HepG2 (cell line): ENCODE results near the gene UBR3. TPM values are rescaled to one million over a fixed set of nuclear protein-coding genes. Genes with fewer than 3 reads are reported as not detected.
"Not testable (repeated sequence)": the region's sequence is repeated elsewhere in the genome, so short reads cannot be mapped to it uniquely, and the experiment has no call there.

Experiments
- ATAC-seq: fragments of 200-7000 bp; cut with Tn5 transposase; 3 replicates; pipeline ENCODE4 v1.9.1; 2020; ENCODE audit warnings: mild to moderate bottlenecking, moderate library complexity
- BruUV-seq: library from RNA; stranded (reverse); fragments of 400-500 nt; replicated peaks from 2 replicates; lab custom pipeline; 2021; lab: Mats Ljungman, UMichigan
- CTCF ChIA-PET: fragments of 300-600 bp; formaldehyde crosslinking; extraction: SDS; loops from one replicate; lab custom pipeline; 2021; ENCODE audit warnings: low total read pairs, inconsistent platforms, low intra/inter-chr PET ratio; lab: Yijun Ruan, JAX
- POLR2A ChIA-PET: fragments of 350-600 bp; sonication (Branson Sonifier 250); formaldehyde crosslinking; loops from one replicate; lab custom pipeline; 2020; ENCODE audit warnings: antibody characterized with exemption, inconsistent platforms; lab: Yijun Ruan, JAX
- DNase-seq: peaks from one replicate; pipeline ENCODE4 v3.0.0-alpha.2; 2015; ENCODE audit warnings: low spot score
- FAIRE-seq: peaks from 3 replicates; lab custom pipeline; 2011; peaks lifted over from hg19 to GRCh38; lab: Jason Lieb, UNC
- H2AFZ ChIP-seq: one replicate; pipeline ENCODE4 v1.6.1; 2011; ENCODE audit warnings: low read length, inconsistent platforms
- H3K27ac ChIP-seq: fragments of 300-600 bp; 3 replicates; pipeline ENCODE4 v1.8.0; 2011; ENCODE audit warnings: mixed run types, mild to moderate bottlenecking, mixed read lengths, low read length, inconsistent platforms; ENCODE audit not compliant: insufficient read depth; ENCODE audit errors: extremely low read length
- H3K27me3 ChIP-seq, 2 experiments: fragments of 200-600 bp in 1 of 2; 2 replicates in 1 of 2; 3 replicates in 1 of 2; pipeline versions ENCODE4 v1.6.0 to v1.8.0; 2011; ENCODE audit warnings: low read length in 2 of 2, mild to moderate bottlenecking in 2 of 2, moderate library complexity in 2 of 2, inconsistent platforms in 1 of 2; ENCODE audit not compliant: insufficient read depth in 2 of 2, control insufficient read depth in 1 of 2
- H3K36me3 ChIP-seq, 2 experiments: fragments of 200-600 bp in 1 of 2; replicated peaks in 1 of 2; 2 replicates in 1 of 2; 3 replicates in 1 of 2; pipeline versions ENCODE4 v1.5.1 to v1.8.0; 2011; ENCODE audit warnings: low read length in 2 of 2, inconsistent platforms in 1 of 2; ENCODE audit not compliant: insufficient read depth in 2 of 2, control insufficient read depth in 1 of 2
- H3K4me1 ChIP-seq: 2 replicates; pipeline ENCODE4 v1.5.1; 2012; ENCODE audit warnings: low read length, inconsistent platforms; ENCODE audit not compliant: insufficient read depth
- H3K4me2 ChIP-seq: 2 replicates; pipeline ENCODE4 v1.6.0; 2011; ENCODE audit warnings: low read depth, low read length, inconsistent platforms
- H3K4me3 ChIP-seq, 3 experiments: fragments of 200-600 bp in 1 of 3; sonication (generic), shearing (Covaris generic) in 1 of 3; replicated peaks in 1 of 3; 2 replicates each; pipeline ENCODE4 v1.5.1; 2011 to 2016; ENCODE audit warnings: low read length in 3 of 3, inconsistent platforms in 2 of 3, low read depth in 2 of 3, mild to moderate bottlenecking in 2 of 3, control low read depth in 1 of 3, mixed read lengths in 1 of 3; ENCODE audit not compliant: insufficient read depth in 1 of 3
- H3K79me2 ChIP-seq: one replicate; pipeline ENCODE4 v1.6.1; 2011; ENCODE audit warnings: low read length, inconsistent platforms; ENCODE audit not compliant: insufficient read depth
- H3K9ac ChIP-seq: 2 replicates; pipeline ENCODE4 v1.6.0; 2011; ENCODE audit warnings: mild to moderate bottlenecking, low read depth, low read length, inconsistent platforms; ENCODE audit not compliant: insufficient read depth
- H3K9me3 ChIP-seq: 2 replicates; pipeline ENCODE4 v1.5.1; 2012; ENCODE audit warnings: mild to moderate bottlenecking, low read length
- H4K20me1 ChIP-seq: 2 replicates; pipeline ENCODE4 v1.6.0; 2011; ENCODE audit warnings: inconsistent platforms, mild to moderate bottlenecking, low read length, moderate library complexity; ENCODE audit not compliant: insufficient read depth
- IRF2 ChIP-seq: IDR thresholded peaks from 2 replicates; pipeline ENCODE4 v1.6.1; 2018; ENCODE audit warnings: missing genetic modification reagents, missing compliant biosample characterization
- MAFF ChIP-seq: IDR thresholded peaks from 2 replicates; pipeline ENCODE4 v1.6.1; 2011; ENCODE audit warnings: low read depth, low read length, improper control_type of control experiment
- MAFK ChIP-seq, 2 experiments: IDR thresholded peaks in 1 of 2; conservative IDR thresholded peaks in 1 of 2; 2 replicates each; pipeline ENCODE4 v1.6.1; 2011; ENCODE audit warnings: improper control_type of control experiment in 2 of 2, low read length in 2 of 2
- ZNF34 ChIP-seq: sonication (generic); formaldehyde crosslinking; IDR thresholded peaks from 2 replicates; pipeline ENCODE4 v1.4.0; 2020; ENCODE audit warnings: mild to moderate bottlenecking, missing genetic modification reagents, borderline replicate concordance
- ZNF460 ChIP-seq: sonication (generic); formaldehyde crosslinking; IDR thresholded peaks from 2 replicates; pipeline ENCODE4 v1.5.1; 2020; ENCODE audit warnings: missing genetic modification reagents, mild to moderate bottlenecking, borderline replicate concordance
- ZNF549 ChIP-seq: sonication (generic); formaldehyde crosslinking; IDR thresholded peaks from 2 replicates; pipeline ENCODE4 v1.5.0; 2020; ENCODE audit warnings: missing genetic modification reagents
- WGBS: methylation state at CpG from one replicate; pipeline ENCODE4 v1.1.6; 2017; ENCODE audit warnings: low lambda C conversion rate; 5-methylcytosine and 5-hydroxymethylcytosine counted together
- in situ Hi-C: cut with HindIII; loops from 2 replicates; pipeline ENCODE4 v1.10.0; 2017; ENCODE audit warnings: low pct_unique_long_range_greater_than_20kb; ENCODE audit not compliant: extremely low pct_ligation_motif_present
- intact Hi-C: fragments of 100-400 bp; cut with micrococcal nuclease; formaldehyde crosslinking; loops from one replicate; pipeline ENCODE4 v1.10.0; 2022; ENCODE audit not compliant: unreplicated experiment
- polyA plus RNA-seq, 8 experiments: library from polyadenylated mRNA; depleted of rRNA in 3 of 8; stranded (reverse) in 7 of 8; unstranded in 1 of 8; fragments of >200 nt; fragmentation: Illumina TruSeq in 4 of 8; extraction: Trizol in 4 of 8; gene quantifications; 2 replicates each; pipeline versions ENCODE4 v1.2.1 to v1.2.3, GENCODE V29; 2011 to 2016; ENCODE audit warnings: low read depth in 4 of 8, missing spikeins in 1 of 8, mixed read lengths in 1 of 8; ENCODE audit not compliant: insufficient read depth in 1 of 8
- total RNA-seq, 5 experiments: library from RNA; depleted of rRNA; stranded (reverse); fragments of >200 nt; fragmentation: Illumina TruSeq; extraction: Trizol; gene quantifications; 2 replicates each; pipeline ENCODE4 v1.2.3, GENCODE V29; 2016; ENCODE audit warnings: low read depth in 1 of 5
- TF ChIP-seq, protein P1 (sequence below): sonication (generic); formaldehyde crosslinking; IDR thresholded peaks from 2 replicates; pipeline ENCODE4 v1.4.0; 2020; ENCODE audit warnings: missing genetic modification reagents; ENCODE audit errors: not compliant biosample characterization

UBR3 gene
- total and polyA plus RNA-seq, 2 of the 13 experiments (the other 11 are each of a cell fraction or from before 2014, with no cell fraction given) = 15.1 to 28.0 TPM

DNA sequence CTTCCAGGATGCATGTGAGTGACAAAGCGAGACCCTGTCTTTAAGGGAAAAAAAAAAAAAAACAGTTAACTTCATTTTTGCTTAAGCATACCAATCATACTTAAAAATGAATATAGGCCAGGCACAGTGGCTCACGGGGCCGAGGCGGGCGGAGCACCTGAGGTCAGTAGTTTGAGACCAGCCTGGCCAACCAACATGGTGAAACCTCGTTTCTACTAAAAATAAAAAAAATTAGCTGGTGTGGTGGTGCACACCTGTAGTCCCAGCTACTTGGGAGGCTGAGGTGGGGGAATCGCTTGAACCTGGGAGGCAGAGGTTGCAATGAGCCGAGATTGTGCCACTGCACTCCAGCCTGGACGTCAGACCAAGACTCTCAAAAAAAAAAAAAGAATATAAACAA lies 44.1 kb downstream of the UBR3 start:
- POLR2A ChIA-PET, H3K4me2 ChIP-seq, H3K4me1 ChIP-seq, H3K4me3 ChIP-seq, H3K27ac ChIP-seq, FAIRE-seq: not testable (repeated sequence)
- 99% methylated on average over 9 of the region's 9 CpGs for WGBS
- peak; percentile 45; the same call in 1 of the 2 replicates for TF ChIP-seq ZNF460 (CRISPR knock-in tag)
- TF ChIP-seq, all 625 proteins: peak for 1; not testable (repeated sequence) for 624
- H3K9ac ChIP-seq, H3K27me3 ChIP-seq, DNase-seq, BruUV-seq, H2AFZ ChIP-seq, in situ Hi-C loops, H4K20me1 ChIP-seq, intact Hi-C loops, CTCF ChIA-PET, ATAC-seq, H3K9me3 ChIP-seq, H3K36me3 ChIP-seq: not testable (repeated sequence)
- H3K79me2 ChIP-seq = peaks cover 27% of the 10 kb centered on the region

DNA sequence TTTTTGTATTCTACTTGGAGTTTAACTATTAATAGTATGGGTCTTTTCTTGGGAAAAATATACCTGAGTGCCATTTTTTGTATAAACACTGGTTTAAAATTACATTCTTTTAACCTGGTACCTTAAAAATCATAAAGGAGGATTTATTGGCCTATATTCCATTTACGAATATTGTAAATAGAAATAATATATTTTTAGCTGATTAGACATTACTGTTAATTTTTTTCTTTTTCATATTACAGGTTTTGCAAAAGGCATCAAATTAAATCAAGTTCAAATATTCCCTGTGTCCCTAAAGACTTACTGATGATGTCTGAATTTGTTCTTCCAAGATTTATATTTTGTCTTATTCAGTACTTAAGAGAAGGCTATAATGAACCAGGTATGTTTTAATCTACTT lies 44.7 kb downstream of the UBR3 start:
- POLR2A ChIA-PET = no interaction called here
- WGBS = 98% methylated on average over 1 of the region's 1 CpG
- Histone ChIP-seq H3K4me1 (no peaks in the 10 kb centered on the region), H3K36me3 (peaks cover 3 to 10% of the 10 kb centered on the region in 2 experiments; a peak in 3 of 5 replicates), H3K27ac (no peak overlapping the region), H4K20me1 (no peaks in the 10 kb centered on the region), H3K9ac (no peak overlapping the region), H3K9me3 (no peaks in the 10 kb centered on the region), H3K4me3 (no peak overlapping the region), H3K4me2 (no peak overlapping the region), H3K79me2 (peaks cover 27% of the 10 kb centered on the region), H2AFZ (no peak overlapping the region), H3K27me3 (no peaks in the 10 kb centered on the region)
- DNase-seq (no peak), FAIRE-seq (no peak), ATAC-seq (no peak)
- no TSS peak for BruUV-seq
- TF ChIP-seq MAFF = peak; percentile 42
- no peak for TF ChIP-seq ZNF34 (CRISPR knock-in tag)
- no peak for TF ChIP-seq IRF2 (CRISPR knock-in tag)
- TF ChIP-seq, protein P1, sequence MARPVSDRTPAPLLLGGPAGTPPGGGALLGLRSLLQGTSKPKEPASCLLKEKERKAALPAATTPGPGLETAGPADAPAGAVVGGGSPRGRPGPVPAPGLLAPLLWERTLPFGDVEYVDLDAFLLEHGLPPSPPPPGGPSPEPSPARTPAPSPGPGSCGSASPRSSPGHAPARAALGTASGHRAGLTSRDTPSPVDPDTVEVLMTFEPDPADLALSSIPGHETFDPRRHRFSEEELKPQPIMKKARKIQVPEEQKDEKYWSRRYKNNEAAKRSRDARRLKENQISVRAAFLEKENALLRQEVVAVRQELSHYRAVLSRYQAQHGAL (CRISPR knock-in tag) = no peak
- TF ChIP-seq MAFK (conservative IDR thresholded peaks at IDR 0.05 in 1 of 2, IDR thresholded peaks at IDR 0.05 in 1 of 2; ENCODE audit: low read length in 2 of 2) = peak; percentile 34 to 76
- TF ChIP-seq ZNF549 = no peak
- CTCF ChIA-PET = no interaction called here
- in situ Hi-C loops = no loop called here
- intact Hi-C loops = no loop called here
